A673 (cell line): Measurements from ENCODE around the gene IGFBP5. TPM values are rescaled to one million over a fixed set of nuclear protein-coding genes. Genes with fewer than 3 reads are reported as not detected.

ENCODE experiments used
- BruUV-seq: library from RNA; stranded (reverse); fragments of 400-500 nt; replicated peaks from 2 replicates; lab custom pipeline; 2021; lab: Mats Ljungman, UMichigan
- CTCF ChIA-PET: fragments of 300-600 bp; sonication (Branson Sonifier 250); formaldehyde crosslinking; loops from one replicate; lab custom pipeline; 2022; ENCODE audit warnings: antibody characterized with exemption; lab: Charles Lee
- POLR2A ChIA-PET: fragments of 300-600 bp; sonication (Branson Sonifier 250); formaldehyde crosslinking; loops from one replicate; lab custom pipeline; 2022; ENCODE audit warnings: antibody characterized with exemption; ENCODE audit not compliant: low non-redundant PET; lab: Charles Lee
- DNase-seq: peaks from one replicate; pipeline ENCODE4 v3.0.0-alpha.2; 2015; ENCODE audit warnings: low spot score
- H3K27ac ChIP-seq: fragments of 200-600 bp; sonication (generic); 2 replicates; pipeline ENCODE4 v1.5.1; 2016; ENCODE audit warnings: mixed run types, low read depth, mild to moderate bottlenecking, mixed read lengths, antibody characterized with exemption, low read length; ENCODE audit not compliant: poor library complexity, severe bottlenecking
- H3K27me3 ChIP-seq: fragments of 200-600 bp; sonication (generic); replicated peaks from 2 replicates; pipeline ENCODE4 v1.6.1; 2017; ENCODE audit warnings: mixed run types, low read depth, mild to moderate bottlenecking, mixed read lengths, antibody characterized with exemption, low read length; ENCODE audit not compliant: insufficient read depth, poor library complexity
- H3K36me3 ChIP-seq: fragments of 200-600 bp; sonication (generic); 2 replicates; pipeline ENCODE4 v1.6.1; 2016; ENCODE audit warnings: mixed run types, mild to moderate bottlenecking, mixed read lengths, antibody characterized with exemption, low read length; ENCODE audit not compliant: insufficient read depth, poor library complexity, severe bottlenecking
- H3K4me1 ChIP-seq: fragments of 200-600 bp; sonication (generic); 2 replicates; pipeline ENCODE4 v1.6.1; 2017; ENCODE audit warnings: mixed run types, mild to moderate bottlenecking, mixed read lengths, antibody characterized with exemption, low read length; ENCODE audit not compliant: insufficient read depth, poor library complexity, severe bottlenecking
- H3K4me3 ChIP-seq: fragments of 200-600 bp; sonication (generic); 2 replicates; pipeline ENCODE4 v1.5.1; 2016; ENCODE audit warnings: low read depth, mixed run types, mild to moderate bottlenecking, mixed read lengths, low read length; ENCODE audit not compliant: poor library complexity, severe bottlenecking
- H3K9me3 ChIP-seq: fragments of 200-600 bp; sonication (generic); 2 replicates; pipeline ENCODE4 v1.6.1; 2016; ENCODE audit warnings: mixed run types, low read depth, mild to moderate bottlenecking, mixed read lengths, antibody characterized with exemption, low read length; ENCODE audit not compliant: poor library complexity, severe bottlenecking
- EZH2 ChIP-seq: fragments of 200-600 bp; sonication (generic); IDR thresholded peaks from 2 replicates; pipeline ENCODE4 v1.6.1; 2017; ENCODE audit warnings: borderline replicate concordance, low read depth, mild to moderate bottlenecking, mixed read lengths, antibody characterized with exemption, low read length; ENCODE audit not compliant: poor library complexity, severe bottlenecking
- intact Hi-C: fragments of 100-400 bp; cut with micrococcal nuclease; formaldehyde crosslinking; loops from one replicate; pipeline ENCODE4 v1.10.0; 2022; ENCODE audit not compliant: unreplicated experiment
- total RNA-seq: library from RNA; stranded (reverse); gene quantifications from 2 replicates; pipeline ENCODE4 v1.2.3, GENCODE V29; 2021
- TF ChIP-seq, protein P1 (sequence below): fragments of 300-800, 200-600 bp; sonication (generic); conservative IDR thresholded peaks from 2 replicates; pipeline ENCODE4 v1.5.1; 2017; ENCODE audit warnings: low read depth, mild to moderate bottlenecking, antibody characterized with exemption, low read length, moderate library complexity, mixed read lengths

The IGFBP5 gene
- total RNA-seq, 1 experiment from 2014 or later: 5.4 TPM

DNA sequence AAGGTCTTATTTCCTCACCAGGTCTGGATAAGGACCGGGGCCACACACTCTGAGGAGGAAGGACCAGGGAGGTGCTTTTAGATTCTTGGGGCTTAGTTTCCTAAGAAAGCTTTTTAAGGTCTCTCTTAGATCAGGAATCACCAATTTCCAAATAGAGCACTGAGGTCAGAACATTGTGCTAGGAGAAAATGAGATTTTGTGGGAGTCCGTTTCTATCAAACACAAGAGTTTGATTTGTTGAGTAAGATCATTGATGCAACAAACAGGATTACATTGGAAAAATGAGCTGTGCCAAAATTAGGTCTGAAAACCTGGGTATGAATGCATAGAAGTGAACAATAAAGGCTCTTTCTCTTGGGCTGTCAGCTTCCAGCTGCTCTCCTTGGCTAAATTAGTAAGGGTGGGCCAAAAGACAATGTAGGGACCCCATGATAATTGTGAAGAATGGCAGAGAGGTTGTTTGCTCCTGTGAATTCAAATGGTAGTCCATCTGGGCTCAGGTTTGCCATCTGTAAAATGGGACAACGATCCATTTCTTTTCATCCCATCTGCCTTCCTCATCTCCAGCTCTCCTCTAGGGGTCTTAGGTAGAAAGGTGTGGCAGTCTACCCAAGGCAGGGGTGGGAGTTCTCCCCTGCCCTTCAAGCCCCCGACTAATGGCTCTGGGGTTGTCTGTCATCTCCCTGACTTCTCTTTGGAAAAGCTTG lies 42.1 kb downstream of the IGFBP5 start:
- no peak for DNase-seq
- peak overlapping the region; percentile 12 for H3K27ac ChIP-seq
- intact Hi-C loops: no loop called here
- TF ChIP-seq EZH2: no peak
- TF ChIP-seq, protein P1, sequence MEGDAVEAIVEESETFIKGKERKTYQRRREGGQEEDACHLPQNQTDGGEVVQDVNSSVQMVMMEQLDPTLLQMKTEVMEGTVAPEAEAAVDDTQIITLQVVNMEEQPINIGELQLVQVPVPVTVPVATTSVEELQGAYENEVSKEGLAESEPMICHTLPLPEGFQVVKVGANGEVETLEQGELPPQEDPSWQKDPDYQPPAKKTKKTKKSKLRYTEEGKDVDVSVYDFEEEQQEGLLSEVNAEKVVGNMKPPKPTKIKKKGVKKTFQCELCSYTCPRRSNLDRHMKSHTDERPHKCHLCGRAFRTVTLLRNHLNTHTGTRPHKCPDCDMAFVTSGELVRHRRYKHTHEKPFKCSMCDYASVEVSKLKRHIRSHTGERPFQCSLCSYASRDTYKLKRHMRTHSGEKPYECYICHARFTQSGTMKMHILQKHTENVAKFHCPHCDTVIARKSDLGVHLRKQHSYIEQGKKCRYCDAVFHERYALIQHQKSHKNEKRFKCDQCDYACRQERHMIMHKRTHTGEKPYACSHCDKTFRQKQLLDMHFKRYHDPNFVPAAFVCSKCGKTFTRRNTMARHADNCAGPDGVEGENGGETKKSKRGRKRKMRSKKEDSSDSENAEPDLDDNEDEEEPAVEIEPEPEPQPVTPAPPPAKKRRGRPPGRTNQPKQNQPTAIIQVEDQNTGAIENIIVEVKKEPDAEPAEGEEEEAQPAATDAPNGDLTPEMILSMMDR: no peak
- CTCF ChIA-PET: interaction anchor here (0.6 kb wide), 1 partner anchor 18 kb away, joined by 4 read pairs; no protein-coding TSS in a partner anchor
- H3K9me3 ChIP-seq: no peaks in the 10 kb centered on the region
- H3K27me3 ChIP-seq: no peaks in the 10 kb centered on the region
- POLR2A ChIA-PET: no interaction called here
- H3K36me3 ChIP-seq: peaks cover 26% of the 10 kb centered on the region
- peaks cover 57% of the 10 kb centered on the region for H3K4me1 ChIP-seq
- H3K4me3 ChIP-seq: no peak overlapping the region
- BruUV-seq: no TSS peak

GRCh38 chr2:216652566-216652965 lies 42.8 kb downstream of the IGFBP5 start:
- intact Hi-C loops: no loop called here
- Histone ChIP-seq H3K9me3 (no peaks in the 10 kb centered on the region), H3K36me3 (peaks cover 30% of the 10 kb centered on the region), H3K4me1 (peaks cover 51% of the 10 kb centered on the region), H3K27me3 (no peaks in the 10 kb centered on the region), H3K4me3 (no peak overlapping the region), H3K27ac (peak overlapping the region; percentile 12)
- no TSS peak for BruUV-seq
- no peak for DNase-seq
- POLR2A ChIA-PET: no interaction called here
- TF ChIP-seq, protein P1: no peak
- TF ChIP-seq EZH2: no peak
- CTCF ChIA-PET: no interaction called here

DNA sequence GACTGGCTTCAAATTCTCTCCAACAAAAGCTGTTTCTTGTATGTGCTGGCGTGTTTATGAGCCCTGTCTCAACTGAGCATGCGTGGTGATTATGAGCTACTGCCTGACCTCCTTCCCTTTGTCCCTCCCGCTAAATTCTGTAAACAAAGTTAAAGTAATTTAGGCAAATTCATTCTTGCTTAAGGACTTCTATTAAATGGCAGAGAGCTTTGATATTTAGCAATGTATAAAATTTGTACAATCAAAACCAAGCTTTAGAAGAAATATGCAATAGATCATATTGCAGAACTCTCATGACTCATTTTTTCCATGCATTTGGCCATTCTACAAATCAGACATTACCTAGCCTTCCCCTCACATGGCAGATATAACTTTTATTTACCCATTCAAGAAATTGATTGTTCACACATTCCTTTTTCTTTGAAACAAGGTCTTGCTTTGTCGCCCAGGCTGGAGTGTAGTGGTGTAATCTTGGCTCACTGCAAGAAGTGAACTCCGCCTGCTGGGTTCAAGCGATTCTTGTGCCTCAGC lies 43.9 kb downstream of the IGFBP5 start:
- H3K36me3 ChIP-seq: peaks cover 30% of the 10 kb centered on the region
- H3K27ac ChIP-seq: no peak overlapping the region
- intact Hi-C loops: no loop called here
- H3K4me3 ChIP-seq: no peak overlapping the region
- POLR2A ChIA-PET: no interaction called here
- no peaks in the 10 kb centered on the region for H3K27me3 ChIP-seq
- TF ChIP-seq, protein P1: no peak
- no peak for TF ChIP-seq EZH2
- CTCF ChIA-PET: no interaction called here
- no TSS peak for BruUV-seq
- DNase-seq: no peak
- H3K9me3 ChIP-seq: no peaks in the 10 kb centered on the region
- peaks cover 39% of the 10 kb centered on the region for H3K4me1 ChIP-seq
